HepG2 (cell line): ENCODE measurements around the gene JAG1. TPM values are rescaled to one million over a fixed set of nuclear protein-coding genes. Genes with fewer than 3 reads are reported as not detected.
A peak's percentile ranks its signal among the peaks of the same experiment; 100 is the strongest.

Experiments
- AHR ChIP-seq: IDR thresholded peaks from 2 replicates; pipeline ENCODE4 v1.6.1; 2018; ENCODE audit warnings: missing genetic modification reagents, missing compliant biosample characterization
- MYNN ChIP-seq: sonication (generic); formaldehyde crosslinking; IDR thresholded peaks from 2 replicates; pipeline ENCODE4 v1.4.0; 2020; ENCODE audit warnings: mild to moderate bottlenecking, low read depth, missing genetic modification reagents
- RBFOX2 ChIP-seq: fragments of 200-400 bp; formaldehyde crosslinking; IDR thresholded peaks from 2 replicates; pipeline ENCODE4 v1.6.1; 2017; ENCODE audit warnings: low read depth, mild to moderate bottlenecking, low read length
- RBM22 ChIP-seq: fragments of 200-400 bp; formaldehyde crosslinking; optimal IDR thresholded peaks from 2 replicates; pipeline ENCODE3; 2017; ENCODE audit warnings: mild to moderate bottlenecking, low read length, moderate library complexity
- ZBTB7A ChIP-seq: sonication (generic); formaldehyde crosslinking; IDR thresholded peaks from 2 replicates; pipeline ENCODE4 v1.8.0; 2022; ENCODE audit warnings: mild to moderate bottlenecking, missing genetic modification reagents
- ZNF660 ChIP-seq: sonication (generic); formaldehyde crosslinking; IDR thresholded peaks from 2 replicates; pipeline ENCODE4 v1.5.1; 2020; ENCODE audit warnings: mild to moderate bottlenecking, low read depth, missing genetic modification reagents, borderline replicate concordance
- ZNF713 ChIP-seq: sonication (generic); formaldehyde crosslinking; IDR thresholded peaks from 2 replicates; pipeline ENCODE4 v1.4.0; 2020; ENCODE audit warnings: mild to moderate bottlenecking, missing genetic modification reagents
- ZNF749 ChIP-seq: sonication (generic); formaldehyde crosslinking; IDR thresholded peaks from 2 replicates; pipeline ENCODE4 v1.8.0; 2022; ENCODE audit warnings: mild to moderate bottlenecking, missing genetic modification reagents, moderate library complexity, borderline replicate concordance
- ZNF781 ChIP-seq: sonication (generic); formaldehyde crosslinking; IDR thresholded peaks from 2 replicates; pipeline ENCODE4 v1.5.1; 2020; ENCODE audit warnings: borderline replicate concordance, mild to moderate bottlenecking, missing genetic modification reagents; ENCODE audit errors: not compliant biosample characterization
- polyA plus RNA-seq, 8 experiments: library from polyadenylated mRNA; depleted of rRNA in 3 of 8; stranded (reverse) in 7 of 8; unstranded in 1 of 8; fragments of >200 nt; fragmentation: Illumina TruSeq in 4 of 8; extraction: Trizol in 4 of 8; gene quantifications; 2 replicates each; pipeline versions ENCODE4 v1.2.1 to v1.2.3, GENCODE V29; 2011 to 2016; ENCODE audit warnings: low read depth in 4 of 8, missing spikeins in 1 of 8, mixed read lengths in 1 of 8; ENCODE audit not compliant: insufficient read depth in 1 of 8
- total RNA-seq, 5 experiments: library from RNA; depleted of rRNA; stranded (reverse); fragments of >200 nt; fragmentation: Illumina TruSeq; extraction: Trizol; gene quantifications; 2 replicates each; pipeline ENCODE4 v1.2.3, GENCODE V29; 2016; ENCODE audit warnings: low read depth in 1 of 5
- TF ChIP-seq, protein P1 (sequence below), 2 experiments: sonication (generic) in 1 of 2; formaldehyde crosslinking in 1 of 2; IDR thresholded peaks; 2 replicates each; pipeline versions ENCODE4 v1.4.0 to v1.6.1; 2018 to 2020; ENCODE audit warnings: missing genetic modification reagents in 2 of 2, borderline replicate concordance in 1 of 2, low read depth in 1 of 2, mild to moderate bottlenecking in 1 of 2, missing biosample characterization in 1 of 2
- TF ChIP-seq, protein P2 (sequence below): sonication (generic); formaldehyde crosslinking; IDR thresholded peaks from 2 replicates; pipeline ENCODE4 v1.4.0; 2020; ENCODE audit warnings: missing genetic modification reagents, borderline replicate concordance
- TF ChIP-seq, protein P3 (sequence below): sonication (generic); formaldehyde crosslinking; IDR thresholded peaks from 2 replicates; pipeline ENCODE4 v1.4.0; 2020; ENCODE audit warnings: missing genetic modification reagents
- TF ChIP-seq, protein P4 (sequence below): sonication (generic); formaldehyde crosslinking; IDR thresholded peaks from 2 replicates; pipeline ENCODE4 v1.4.0; 2020; ENCODE audit warnings: missing genetic modification reagents
- TF ChIP-seq, protein P5 (sequence below): sonication (generic); formaldehyde crosslinking; IDR thresholded peaks from 2 replicates; pipeline ENCODE4 v1.9.0; 2022; ENCODE audit warnings: low read depth, missing genetic modification reagents

Gene JAG1
- total and polyA plus RNA-seq, 2 of the 13 experiments (the other 11 are each of a cell fraction or from before 2014, with no cell fraction given), result 47.1 to 56.3 TPM

DNA sequence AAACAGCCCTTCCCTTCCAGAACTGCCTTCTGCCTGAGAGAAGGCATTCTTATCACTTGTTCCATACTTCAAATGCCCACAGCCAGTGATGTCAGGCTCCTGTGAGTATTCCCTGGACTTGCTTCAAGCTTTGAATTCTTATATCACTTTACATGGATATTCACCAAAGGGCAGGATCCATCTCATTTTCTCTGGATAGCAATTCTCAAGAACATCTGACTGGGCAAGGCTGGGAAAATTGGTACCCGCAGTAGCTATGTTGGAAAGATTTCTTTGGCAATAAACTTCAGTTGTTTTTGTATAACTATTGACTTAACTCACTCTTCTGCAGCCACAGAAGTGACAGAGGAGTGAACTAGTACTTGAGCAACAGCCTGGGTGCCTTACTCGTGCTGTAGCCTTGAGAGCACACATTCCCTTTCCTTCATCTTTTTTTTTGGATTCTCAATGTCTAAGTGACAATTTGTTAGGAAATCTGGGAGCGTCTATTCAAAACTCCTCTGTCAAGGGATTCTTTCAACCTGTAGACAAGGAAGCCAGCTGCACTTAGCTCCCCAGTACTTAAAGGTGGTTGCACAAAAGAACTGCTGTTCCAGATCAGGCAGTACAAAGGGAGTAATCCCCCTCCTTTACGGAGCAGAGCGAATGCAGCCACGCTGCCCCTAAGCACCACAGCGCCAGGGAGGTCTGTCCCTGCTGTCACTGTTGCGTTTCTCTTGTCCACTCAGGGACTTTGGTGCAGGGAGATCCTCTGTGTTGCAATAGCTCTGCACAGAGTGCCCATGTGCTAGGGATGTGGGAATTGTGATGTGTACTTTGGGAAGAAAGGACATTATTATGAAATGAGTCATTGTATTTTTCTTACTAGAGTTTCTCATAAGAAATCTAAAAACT is 69.6 kb downstream of the JAG1 start (continued):
- TF ChIP-seq RBM22 (peak; percentile 79), ZNF660 (CRISPR knock-in tag) (no peak), AHR (CRISPR knock-in tag) (peak; percentile 89; the same call in 1 of the 2 replicates), ZBTB7A (CRISPR knock-in tag) (peak; percentile 51; the same call in 1 of the 2 replicates), ZNF781 (CRISPR knock-in tag) (no peak), MYNN (CRISPR knock-in tag) (peak; percentile 83; the same call in 1 of the 2 replicates), RBFOX2 (no peak), ZNF749 (CRISPR knock-in tag) (peak; percentile 83; the same call in 1 of the 2 replicates), ZNF713 (CRISPR knock-in tag) (0 out of 2 replicates have a peak, but pooled peaks have one; percentile 55)
- TF ChIP-seq, protein P1, sequence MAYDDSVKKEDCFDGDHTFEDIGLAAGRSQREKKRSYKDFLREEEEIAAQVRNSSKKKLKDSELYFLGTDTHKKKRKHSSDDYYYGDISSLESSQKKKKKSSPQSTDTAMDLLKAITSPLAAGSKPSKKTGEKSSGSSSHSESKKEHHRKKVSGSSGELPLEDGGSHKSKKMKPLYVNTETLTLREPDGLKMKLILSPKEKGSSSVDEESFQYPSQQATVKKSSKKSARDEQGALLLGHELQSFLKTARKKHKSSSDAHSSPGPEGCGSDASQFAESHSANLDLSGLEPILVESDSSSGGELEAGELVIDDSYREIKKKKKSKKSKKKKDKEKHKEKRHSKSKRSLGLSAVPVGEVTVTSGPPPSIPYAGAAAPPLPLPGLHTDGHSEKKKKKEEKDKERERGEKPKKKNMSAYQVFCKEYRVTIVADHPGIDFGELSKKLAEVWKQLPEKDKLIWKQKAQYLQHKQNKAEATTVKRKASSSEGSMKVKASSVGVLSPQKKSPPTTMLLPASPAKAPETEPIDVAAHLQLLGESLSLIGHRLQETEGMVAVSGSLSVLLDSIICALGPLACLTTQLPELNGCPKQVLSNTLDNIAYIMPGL (CRISPR knock-in tag; IDR thresholded peaks at IDR 0.05; ENCODE audit: borderline replicate concordance in 1 of 2, low read depth in 1 of 2), result peak; percentile 50 to 88; a peak in 3 of 4 replicates
- TF ChIP-seq, protein P2, sequence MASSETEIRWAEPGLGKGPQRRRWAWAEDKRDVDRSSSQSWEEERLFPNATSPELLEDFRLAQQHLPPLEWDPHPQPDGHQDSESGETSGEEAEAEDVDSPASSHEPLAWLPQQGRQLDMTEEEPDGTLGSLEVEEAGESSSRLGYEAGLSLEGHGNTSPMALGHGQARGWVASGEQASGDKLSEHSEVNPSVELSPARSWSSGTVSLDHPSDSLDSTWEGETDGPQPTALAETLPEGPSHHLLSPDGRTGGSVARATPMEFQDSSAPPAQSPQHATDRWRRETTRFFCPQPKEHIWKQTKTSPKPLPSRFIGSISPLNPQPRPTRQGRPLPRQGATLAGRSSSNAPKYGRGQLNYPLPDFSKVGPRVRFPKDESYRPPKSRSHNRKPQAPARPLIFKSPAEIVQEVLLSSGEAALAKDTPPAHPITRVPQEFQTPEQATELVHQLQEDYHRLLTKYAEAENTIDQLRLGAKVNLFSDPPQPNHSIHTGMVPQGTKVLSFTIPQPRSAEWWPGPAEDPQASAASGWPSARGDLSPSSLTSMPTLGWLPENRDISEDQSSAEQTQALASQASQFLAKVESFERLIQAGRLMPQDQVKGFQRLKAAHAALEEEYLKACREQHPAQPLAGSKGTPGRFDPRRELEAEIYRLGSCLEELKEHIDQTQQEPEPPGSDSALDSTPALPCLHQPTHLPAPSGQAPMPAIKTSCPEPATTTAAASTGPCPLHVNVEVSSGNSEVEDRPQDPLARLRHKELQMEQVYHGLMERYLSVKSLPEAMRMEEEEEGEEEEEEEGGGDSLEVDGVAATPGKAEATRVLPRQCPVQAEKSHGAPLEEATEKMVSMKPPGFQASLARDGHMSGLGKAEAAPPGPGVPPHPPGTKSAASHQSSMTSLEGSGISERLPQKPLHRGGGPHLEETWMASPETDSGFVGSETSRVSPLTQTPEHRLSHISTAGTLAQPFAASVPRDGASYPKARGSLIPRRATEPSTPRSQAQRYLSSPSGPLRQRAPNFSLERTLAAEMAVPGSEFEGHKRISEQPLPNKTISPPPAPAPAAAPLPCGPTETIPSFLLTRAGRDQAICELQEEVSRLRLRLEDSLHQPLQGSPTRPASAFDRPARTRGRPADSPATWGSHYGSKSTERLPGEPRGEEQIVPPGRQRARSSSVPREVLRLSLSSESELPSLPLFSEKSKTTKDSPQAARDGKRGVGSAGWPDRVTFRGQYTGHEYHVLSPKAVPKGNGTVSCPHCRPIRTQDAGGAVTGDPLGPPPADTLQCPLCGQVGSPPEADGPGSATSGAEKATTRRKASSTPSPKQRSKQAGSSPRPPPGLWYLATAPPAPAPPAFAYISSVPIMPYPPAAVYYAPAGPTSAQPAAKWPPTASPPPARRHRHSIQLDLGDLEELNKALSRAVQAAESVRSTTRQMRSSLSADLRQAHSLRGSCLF (CRISPR knock-in tag), result no peak
- TF ChIP-seq, protein P3, sequence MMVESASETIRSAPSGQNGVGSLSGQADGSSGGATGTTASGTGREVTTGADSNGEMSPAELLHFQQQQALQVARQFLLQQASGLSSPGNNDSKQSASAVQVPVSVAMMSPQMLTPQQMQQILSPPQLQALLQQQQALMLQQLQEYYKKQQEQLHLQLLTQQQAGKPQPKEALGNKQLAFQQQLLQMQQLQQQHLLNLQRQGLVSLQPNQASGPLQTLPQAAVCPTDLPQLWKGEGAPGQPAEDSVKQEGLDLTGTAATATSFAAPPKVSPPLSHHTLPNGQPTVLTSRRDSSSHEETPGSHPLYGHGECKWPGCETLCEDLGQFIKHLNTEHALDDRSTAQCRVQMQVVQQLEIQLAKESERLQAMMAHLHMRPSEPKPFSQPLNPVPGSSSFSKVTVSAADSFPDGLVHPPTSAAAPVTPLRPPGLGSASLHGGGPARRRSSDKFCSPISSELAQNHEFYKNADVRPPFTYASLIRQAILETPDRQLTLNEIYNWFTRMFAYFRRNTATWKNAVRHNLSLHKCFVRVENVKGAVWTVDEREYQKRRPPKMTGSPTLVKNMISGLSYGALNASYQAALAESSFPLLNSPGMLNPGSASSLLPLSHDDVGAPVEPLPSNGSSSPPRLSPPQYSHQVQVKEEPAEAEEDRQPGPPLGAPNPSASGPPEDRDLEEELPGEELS (CRISPR knock-in tag), result peak; percentile 91
- TF ChIP-seq, protein P4, sequence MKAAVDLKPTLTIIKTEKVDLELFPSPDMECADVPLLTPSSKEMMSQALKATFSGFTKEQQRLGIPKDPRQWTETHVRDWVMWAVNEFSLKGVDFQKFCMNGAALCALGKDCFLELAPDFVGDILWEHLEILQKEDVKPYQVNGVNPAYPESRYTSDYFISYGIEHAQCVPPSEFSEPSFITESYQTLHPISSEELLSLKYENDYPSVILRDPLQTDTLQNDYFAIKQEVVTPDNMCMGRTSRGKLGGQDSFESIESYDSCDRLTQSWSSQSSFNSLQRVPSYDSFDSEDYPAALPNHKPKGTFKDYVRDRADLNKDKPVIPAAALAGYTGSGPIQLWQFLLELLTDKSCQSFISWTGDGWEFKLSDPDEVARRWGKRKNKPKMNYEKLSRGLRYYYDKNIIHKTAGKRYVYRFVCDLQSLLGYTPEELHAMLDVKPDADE (CRISPR knock-in tag), result no peak
- TF ChIP-seq, protein P5, sequence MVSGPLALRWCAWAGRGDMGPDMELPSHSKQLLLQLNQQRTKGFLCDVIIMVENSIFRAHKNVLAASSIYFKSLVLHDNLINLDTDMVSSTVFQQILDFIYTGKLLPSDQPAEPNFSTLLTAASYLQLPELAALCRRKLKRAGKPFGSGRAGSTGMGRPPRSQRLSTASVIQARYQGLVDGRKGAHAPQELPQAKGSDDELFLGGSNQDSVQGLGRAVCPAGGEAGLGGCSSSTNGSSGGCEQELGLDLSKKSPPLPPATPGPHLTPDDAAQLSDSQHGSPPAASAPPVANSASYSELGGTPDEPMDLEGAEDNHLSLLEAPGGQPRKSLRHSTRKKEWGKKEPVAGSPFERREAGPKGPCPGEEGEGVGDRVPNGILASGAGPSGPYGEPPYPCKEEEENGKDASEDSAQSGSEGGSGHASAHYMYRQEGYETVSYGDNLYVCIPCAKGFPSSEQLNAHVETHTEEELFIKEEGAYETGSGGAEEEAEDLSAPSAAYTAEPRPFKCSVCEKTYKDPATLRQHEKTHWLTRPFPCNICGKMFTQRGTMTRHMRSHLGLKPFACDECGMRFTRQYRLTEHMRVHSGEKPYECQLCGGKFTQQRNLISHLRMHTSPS, result peak; percentile 76
